HG02798 (cell line): ENCODE results near the gene RLBP1.

ENCODE experiments used
- ATAC-seq: cut with Tn5 transposase; IDR thresholded peaks from one replicate; pipeline ENCODE4 v1.9.1; 2021; ENCODE audit warnings: mild to moderate bottlenecking; ENCODE audit not compliant: unreplicated experiment, poor library complexity

The RLBP1 gene

GRCh38 chr15:89179966-89180875, 41.2 kb downstream of the RLBP1 start:
- peak; percentile 60 for ATAC-seq

- no peak for ATAC-seq
Measured at GRCh38 chr15:89178307-89178977, 42.9 kb downstream of the RLBP1 start.

GRCh38 chr15:89177633-89178306, 43.6 kb downstream of the RLBP1 start:
- ATAC-seq, result no peak

GRCh38 chr15:89177116-89177515, 44.3 kb downstream of the RLBP1 start:
- ATAC-seq, result no peak

GRCh38 chr15:89175617-89176191, 45.7 kb downstream of the RLBP1 start:
- no peak for ATAC-seq

GRCh38 chr15:89174476-89174875, 46.9 kb downstream of the RLBP1 start:
- no peak for ATAC-seq

- ATAC-seq, result no peak
Measured at GRCh38 chr15:89172921-89173320, 48.5 kb downstream of the RLBP1 start.

- no peak for ATAC-seq
Measured at GRCh38 chr15:89171136-89172072, 50.0 kb downstream of the RLBP1 start.

- ATAC-seq, result no peak
Measured at GRCh38 chr15:89170364-89170763, 51.0 kb downstream of the RLBP1 start.

GRCh38 chr15:89168316-89168833, 53.0 kb downstream of the RLBP1 start:
- no peak for ATAC-seq

- peak; percentile 69 for ATAC-seq
Measured at GRCh38 chr15:89167267-89168176, 53.9 kb downstream of the RLBP1 start.

- ATAC-seq, result no peak
Measured at GRCh38 chr15:89165677-89166076, 55.7 kb downstream of the RLBP1 start.

GRCh38 chr15:89164712-89165211, 56.6 kb downstream of the RLBP1 start:
- no peak for ATAC-seq

GRCh38 chr15:89163271-89164055, 57.9 kb downstream of the RLBP1 start:
- ATAC-seq, result no peak

- no peak for ATAC-seq
Measured at GRCh38 chr15:89161666-89162065, 59.7 kb downstream of the RLBP1 start.
